Uterus (tissue), 4 donors: ENCODE data around the gene ATP5PB. TPM values are rescaled to one million over a fixed set of nuclear protein-coding genes. Genes with fewer than 3 reads are reported as not detected.

Experiments used
- DNase-seq, 2 donors: peaks; one replicate each; pipeline ENCODE4 v3.0.0-alpha.2; 2019 to 2020
- H3K27ac ChIP-seq, 2 donors: fragments of 200-600 bp; sonication (generic); 1 replicate in 1 of 2; 2 replicates in 1 of 2; pipeline ENCODE4 v1.5.1; 2016 to 2018
- H3K27me3 ChIP-seq, 2 donors: fragments of 200-600 bp; sonication (generic); one replicate each; pipeline ENCODE4 v1.5.1; 2018 to 2019; ENCODE audit warnings: control low read depth in 1 of 2
- H3K36me3 ChIP-seq, 2 donors: fragments of 200-600 bp; sonication (generic); one replicate each; pipeline ENCODE4 v1.5.1; 2019; ENCODE audit warnings: control low read depth in 1 of 2
- H3K4me1 ChIP-seq, 2 donors: fragments of 200-600 bp; sonication (generic); one replicate each; pipeline ENCODE4 v1.5.1; 2018 to 2019; ENCODE audit warnings: control low read depth in 1 of 2
- H3K4me3 ChIP-seq, 2 donors: fragments of 200-600 bp; sonication (generic); 1 replicate in 1 of 2; 2 replicates in 1 of 2; pipeline ENCODE4 v1.5.1; 2018 to 2019; ENCODE audit warnings: mild to moderate bottlenecking in 1 of 2
- H3K9me3 ChIP-seq, 2 donors: fragments of 200-600 bp; sonication (generic); one replicate each; pipeline ENCODE4 v1.5.1; 2019; ENCODE audit warnings: control low read depth in 1 of 2
- CTCF ChIP-seq, 4 experiments: fragments of 200-600 bp in 2 of 4; fragments of 450-650 bp in 2 of 4; sonication (generic) in 2 of 4; IDR thresholded peaks; one replicate each; pipeline ENCODE4 v1.5.1; 2016 to 2019; ENCODE audit warnings: antibody characterized with exemption in 4 of 4, mild to moderate bottlenecking in 2 of 4, moderate library complexity in 1 of 4
- POLR2A ChIP-seq, 2 donors: fragments of 450-650 bp; IDR thresholded peaks; one replicate each; pipeline ENCODE4 v1.6.1; 2016; ENCODE audit warnings: antibody characterized with exemption in 2 of 2, mild to moderate bottlenecking in 1 of 2, moderate library complexity in 1 of 2
- intact Hi-C: fragments of 100-400 bp; cut with DNase I; formaldehyde crosslinking; loops from one replicate; pipeline ENCODE4 v1.15.1; 2023; ENCODE audit warnings: low total_unique reads
- total RNA-seq, 4 donors: library from RNA; depleted of rRNA in 3 of 4; stranded (reverse); fragments of >200 nt in 3 of 4; gene quantifications; one replicate each; pipeline versions ENCODE4 v1.1.0 to v1.2.4, GENCODE V29; 2014 to 2023
- donor health status: DM: yes; HTN: yes; CAD: no.

ATP5PB gene
- total RNA-seq, 4 donors from 2014 or later = 151 to 184 (median 161) TPM

GRCh38 chr1:111468717-111469100, 19.4 kb downstream of the ATP5PB start:
- H3K27ac ChIP-seq = no peak overlapping the region
- H3K4me1 ChIP-seq = no peaks in the 10 kb centered on the region
- no peaks in the 10 kb centered on the region for H3K36me3 ChIP-seq
- no peaks in the 10 kb centered on the region for H3K9me3 ChIP-seq
- TF ChIP-seq CTCF (IDR thresholded peaks at IDR 0.05) (no peak), POLR2A (IDR thresholded peaks at IDR 0.05) (no peak)
- no peak for DNase-seq
- H3K4me3 ChIP-seq = no peak overlapping the region
- no peaks in the 10 kb centered on the region for H3K27me3 ChIP-seq
- intact Hi-C loops = no loop called here

GRCh38 chr1:111469539-111469938, 20.3 kb downstream of the ATP5PB start:
- Histone ChIP-seq H3K27ac (no peak overlapping the region), H3K4me3 (no peak overlapping the region), H3K36me3 (no peaks in the 10 kb centered on the region), H3K27me3 (no peaks in the 10 kb centered on the region), H3K9me3 (no peaks in the 10 kb centered on the region), H3K4me1 (no peaks in the 10 kb centered on the region)
- no peak for DNase-seq
- intact Hi-C loops = no loop called here
- TF ChIP-seq POLR2A (IDR thresholded peaks at IDR 0.05) (no peak), CTCF (IDR thresholded peaks at IDR 0.05) (no peak)

- Histone ChIP-seq H3K27me3 (no peaks in the 10 kb centered on the region), H3K9me3 (no peaks in the 10 kb centered on the region), H3K27ac (no peak overlapping the region), H3K36me3 (no peaks in the 10 kb centered on the region), H3K4me3 (no peak overlapping the region), H3K4me1 (no peaks in the 10 kb centered on the region)
- DNase-seq = no peak
- intact Hi-C loops = no loop called here
- TF ChIP-seq CTCF (IDR thresholded peaks at IDR 0.05) = no peak
- TF ChIP-seq POLR2A (IDR thresholded peaks at IDR 0.05) = no peak
Measured at GRCh38 chr1:111470596-111470995, 21.3 kb downstream of the ATP5PB start.

GRCh38 chr1:111471012-111471411, 21.7 kb downstream of the ATP5PB start:
- Histone ChIP-seq H3K4me1 (no peaks in the 10 kb centered on the region), H3K27me3 (no peaks in the 10 kb centered on the region), H3K27ac (no peak overlapping the region), H3K36me3 (no peaks in the 10 kb centered on the region), H3K4me3 (no peak overlapping the region), H3K9me3 (no peaks in the 10 kb centered on the region)
- no peak for DNase-seq
- no peak for TF ChIP-seq POLR2A (IDR thresholded peaks at IDR 0.05)
- no peak for TF ChIP-seq CTCF (IDR thresholded peaks at IDR 0.05)
- intact Hi-C loops = no loop called here

GRCh38 chr1:111471538-111471937, 22.3 kb downstream of the ATP5PB start:
- no peaks in the 10 kb centered on the region for H3K9me3 ChIP-seq
- no peaks in the 10 kb centered on the region for H3K27me3 ChIP-seq
- DNase-seq = no peak
- intact Hi-C loops = no loop called here
- H3K4me3 ChIP-seq = no peak overlapping the region
- H3K36me3 ChIP-seq = no peaks in the 10 kb centered on the region
- TF ChIP-seq CTCF (IDR thresholded peaks at IDR 0.05) = no peak
- TF ChIP-seq POLR2A (IDR thresholded peaks at IDR 0.05) = no peak
- no peaks in the 10 kb centered on the region for H3K4me1 ChIP-seq
- H3K27ac ChIP-seq = no peak overlapping the region
